Measurements from ENCODE around the gene RDM1. TPM values are rescaled to one million over a fixed set of nuclear protein-coding genes. Genes with fewer than 3 reads are reported as not detected.

RDM1 gene
- total RNA-seq, 1 donor from 2014 or later, result not detected

- ATAC-seq, result no peak
- intact Hi-C loops (cut with DNase I), result no loop called here
- DNase-seq (ENCODE audit: low spot score), result no peak
Measured at GRCh38 chr17:35889241-35889640, 41.3 kb downstream of the RDM1 start.

- intact Hi-C loops (cut with DNase I), result no loop called here
- ATAC-seq (no peak), DNase-seq (ENCODE audit: low spot score) (no peak)
Measured at GRCh38 chr17:35879773-35880654, 50.6 kb downstream of the RDM1 start, which contains the start of gene CCL5. CCL5 (minus strand) TSS chr17:35880360.

- ATAC-seq (no peak), DNase-seq (ENCODE audit: low spot score) (no peak)
- intact Hi-C loops (cut with DNase I), result no loop called here
Measured at GRCh38 chr17:35878361-35878760, 52.2 kb downstream of the RDM1 start.

- DNase-seq (ENCODE audit: low spot score) (no peak), ATAC-seq (no peak)
- intact Hi-C loops (cut with DNase I), result no loop called here
Measured at GRCh38 chr17:35877345-35878029, 53.1 kb downstream of the RDM1 start.

- ATAC-seq, result no peak
- no peak for DNase-seq (ENCODE audit: low spot score)
- intact Hi-C loops (cut with DNase I), result no loop called here
Measured at GRCh38 chr17:35876534-35876933, 54.0 kb downstream of the RDM1 start.

GRCh38 chr17:35875800-35876139 is 54.8 kb downstream of the RDM1 start:
- intact Hi-C loops (cut with DNase I), result no loop called here
- ATAC-seq, result no peak
- no peak for DNase-seq (ENCODE audit: low spot score)

- intact Hi-C loops (cut with DNase I), result no loop called here
- ATAC-seq (no peak), DNase-seq (ENCODE audit: low spot score) (no peak)
Measured at GRCh38 chr17:35875072-35875799, 55.3 kb downstream of the RDM1 start.

- no peak for ATAC-seq
- intact Hi-C loops (cut with DNase I), result no loop called here
- DNase-seq (ENCODE audit: low spot score), result no peak
Measured at GRCh38 chr17:35872196-35872980, 58.2 kb downstream of the RDM1 start.

- intact Hi-C loops (cut with DNase I), result no loop called here
- no peak for DNase-seq (ENCODE audit: low spot score)
- no peak for ATAC-seq
Measured at GRCh38 chr17:35870906-35871819, 59.4 kb downstream of the RDM1 start.

GRCh38 chr17:35868737-35869136 is 61.8 kb downstream of the RDM1 start, which contains the start of gene HEATR9:
HEATR9 (minus strand) TSS chr17:35868891; CDS start chr17:35868742, 149 bp downstream.
- DNase-seq (ENCODE audit: low spot score) (no peak), ATAC-seq (no peak)
- intact Hi-C loops (cut with DNase I), result no loop called here

Other genes starting within 250 kb of the RDM1 start
- gene RASL10B, start 199.1 kb downstream of the RDM1 start, total RNA-seq, result 5.4 TPM
- gene GAS2L2, start 177.5 kb downstream of the RDM1 start, total RNA-seq, result 0.13 TPM
- not detected for gene C17orf50, start 169.9 kb downstream of the RDM1 start, total RNA-seq
- 61.5 TPM for gene MMP28, start 135.1 kb downstream of the RDM1 start, total RNA-seq
- 183 TPM for gene TAF15, start 121.3 kb downstream of the RDM1 start, total RNA-seq
- gene HEATR9, start 61.9 kb downstream of the RDM1 start, total RNA-seq, result 0.27 TPM
- gene CCL5, start 50.4 kb downstream of the RDM1 start, total RNA-seq, result 5.3 TPM
- gene LYZL6, start 12.9 kb upstream of the RDM1 start, total RNA-seq, result not detected
- gene CCL16, start 50.7 kb upstream of the RDM1 start, total RNA-seq, result 1.1 TPM
- 96.8 TPM for gene CCL14, start 56.0 kb upstream of the RDM1 start, total RNA-seq
- gene CCL15, start 70.8 kb upstream of the RDM1 start, total RNA-seq, result not detected
- 1.0 TPM for gene CCL23, start 87.2 kb upstream of the RDM1 start, total RNA-seq
- 58.8 TPM for gene CCL18, start 133.5 kb upstream of the RDM1 start, total RNA-seq
- 39.9 TPM for gene CCL3, start 159.4 kb upstream of the RDM1 start, total RNA-seq
- gene CCL4, start 173.1 kb upstream of the RDM1 start, total RNA-seq, result 39.5 TPM
- gene TBC1D3B, start 245.9 kb upstream of the RDM1 start, total RNA-seq, result 8.9 TPM